HCEC 1CT (cell line): ENCODE data around the gene PRKCD.

Experiments
- DNase-seq: peaks from one replicate; pipeline ENCODE4 v3.0.0-alpha.2; 2017

PRKCD gene

DNA sequence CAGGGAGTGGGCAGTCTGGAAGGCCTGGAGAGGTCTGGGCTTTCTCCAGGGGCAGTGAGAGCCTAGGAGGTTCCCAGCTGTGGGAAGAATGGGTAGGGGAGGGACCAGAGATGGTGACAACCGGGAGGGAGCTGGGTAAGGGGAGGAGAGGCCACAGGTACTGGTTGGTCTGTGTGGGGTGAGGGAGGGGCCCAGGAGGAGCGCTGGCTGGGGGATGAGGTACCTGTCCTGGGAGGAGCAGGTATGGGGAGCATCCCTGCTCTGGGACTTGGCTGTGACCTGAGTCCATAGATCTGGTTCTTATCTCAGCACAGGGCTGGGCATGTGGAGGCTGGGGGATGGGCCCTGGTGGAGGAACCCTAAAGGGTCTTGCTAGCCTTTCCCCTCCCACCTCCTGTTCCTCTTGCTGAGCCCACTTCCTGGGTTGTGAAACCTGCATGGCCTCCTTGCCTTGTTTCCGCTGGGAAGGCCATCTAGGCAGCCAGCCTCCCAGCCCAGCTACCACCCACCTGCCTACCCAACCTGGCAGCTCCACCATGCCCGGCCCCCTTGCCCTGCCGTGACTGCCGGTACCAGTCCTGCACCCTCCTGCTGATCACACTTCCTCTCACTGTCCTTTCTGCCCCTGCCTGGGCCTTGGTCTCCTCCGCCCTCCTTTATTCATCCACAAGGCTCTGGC is 11.0 kb downstream of the PRKCD start:
- DNase-seq, result no peak

DNA sequence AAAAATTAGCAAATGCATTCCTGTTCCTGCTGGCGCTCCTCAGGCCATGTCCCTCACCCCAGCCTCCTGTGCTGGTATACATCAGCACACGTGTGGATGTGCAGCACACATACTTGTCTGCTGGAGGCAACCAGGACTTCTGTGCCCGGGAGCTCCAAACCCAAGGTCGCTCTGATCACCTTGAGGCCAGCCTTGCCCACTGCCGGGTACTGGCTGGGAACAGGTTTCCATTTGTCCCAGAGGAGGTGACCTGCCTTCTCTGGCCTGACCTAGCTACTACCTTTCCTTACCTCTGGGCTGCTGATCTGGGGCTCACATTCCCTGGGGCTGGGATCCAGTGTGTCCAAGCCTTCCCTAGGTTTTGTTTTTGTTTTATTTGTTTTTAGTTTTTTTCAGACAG is 12.1 kb downstream of the PRKCD start:
- no peak for DNase-seq

DNA sequence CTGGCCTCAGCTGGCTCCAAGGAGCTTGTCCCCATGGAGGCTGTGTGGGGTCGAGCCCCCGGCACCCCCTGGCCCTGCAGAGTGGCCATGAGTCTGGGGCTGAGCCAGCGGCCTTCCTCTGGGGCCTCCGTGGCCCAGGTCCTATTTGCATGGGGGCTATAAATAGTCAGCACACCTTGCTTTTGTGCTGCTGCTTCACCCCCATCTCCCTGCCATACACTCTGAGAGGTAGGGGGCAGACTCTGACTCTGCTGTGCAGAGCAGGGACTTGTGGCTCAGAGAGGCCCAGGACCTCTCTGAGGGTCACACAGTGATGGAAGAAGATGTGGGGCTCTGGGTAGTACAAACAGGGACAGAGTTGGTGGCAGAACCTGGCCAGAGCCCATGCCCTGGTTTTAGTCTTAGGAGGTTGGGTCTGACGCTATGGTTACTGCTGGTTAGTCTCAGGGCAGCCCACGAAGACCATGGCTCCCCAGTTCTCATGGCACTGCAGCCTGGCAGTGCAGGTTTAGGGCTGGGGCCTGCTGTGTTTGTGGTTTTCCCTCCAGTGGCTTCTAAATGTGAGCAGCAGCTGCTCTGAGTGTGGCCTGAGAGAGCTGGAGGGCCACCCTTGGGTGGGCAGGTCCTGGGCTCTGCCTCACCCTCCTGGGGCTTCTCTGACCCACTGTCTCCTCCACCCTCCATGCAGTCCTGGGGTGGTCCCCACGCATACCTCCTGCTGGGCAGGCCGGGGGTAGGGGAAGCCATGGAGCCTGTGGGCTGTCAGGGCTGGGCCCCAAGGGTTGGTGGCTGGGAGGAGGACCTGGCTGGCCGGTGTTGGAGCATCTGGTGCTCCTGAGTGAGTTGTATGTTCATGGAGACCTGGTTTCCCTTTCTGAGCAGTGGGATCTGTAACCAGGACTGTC is 13.6 kb downstream of the PRKCD start:
- DNase-seq, result no peak

DNA sequence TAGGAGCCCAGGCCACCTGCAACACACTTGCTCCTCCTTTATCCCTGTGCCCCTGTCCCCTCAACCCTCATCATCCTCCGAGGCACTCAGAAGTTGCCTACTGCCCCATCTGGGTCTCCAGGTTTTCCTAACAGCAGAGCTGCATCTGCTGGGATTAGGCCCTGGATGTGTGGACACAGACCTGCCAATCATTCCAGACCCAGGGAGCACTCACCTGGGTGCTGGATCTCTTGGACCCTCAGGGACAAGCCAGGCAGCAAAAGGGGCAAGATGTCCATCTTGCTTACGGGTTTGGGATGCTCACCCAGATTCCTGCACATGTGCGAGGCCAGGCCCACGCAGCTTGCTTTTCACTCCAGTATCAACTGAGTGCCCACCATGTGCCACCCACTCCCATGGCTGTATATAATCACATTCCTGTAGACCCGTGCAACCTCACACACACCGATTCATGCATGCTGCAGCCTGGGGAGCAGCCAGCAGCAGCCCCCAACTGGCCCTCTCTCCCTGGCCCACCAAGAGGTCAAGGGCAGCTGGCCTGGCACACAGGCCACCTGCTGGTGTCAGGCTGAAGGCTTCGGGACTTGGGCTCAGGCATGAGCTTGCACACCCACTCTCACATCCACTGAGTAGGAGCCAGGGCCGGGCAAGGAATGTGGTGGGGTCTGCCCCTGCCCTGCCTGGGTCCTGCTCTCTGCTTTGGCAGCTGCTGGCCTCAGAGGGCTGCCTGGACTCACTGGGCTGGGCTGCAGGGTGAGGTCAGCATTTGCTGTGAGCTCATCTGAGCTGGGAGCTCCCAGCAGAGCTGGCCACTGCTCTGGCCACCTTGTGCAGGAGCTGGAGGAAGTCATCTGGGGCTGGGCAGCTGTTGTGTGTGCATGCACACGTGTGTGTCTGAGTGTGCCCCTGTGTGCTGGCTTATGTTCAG is 14.9 kb downstream of the PRKCD start:
- no peak for DNase-seq

DNA sequence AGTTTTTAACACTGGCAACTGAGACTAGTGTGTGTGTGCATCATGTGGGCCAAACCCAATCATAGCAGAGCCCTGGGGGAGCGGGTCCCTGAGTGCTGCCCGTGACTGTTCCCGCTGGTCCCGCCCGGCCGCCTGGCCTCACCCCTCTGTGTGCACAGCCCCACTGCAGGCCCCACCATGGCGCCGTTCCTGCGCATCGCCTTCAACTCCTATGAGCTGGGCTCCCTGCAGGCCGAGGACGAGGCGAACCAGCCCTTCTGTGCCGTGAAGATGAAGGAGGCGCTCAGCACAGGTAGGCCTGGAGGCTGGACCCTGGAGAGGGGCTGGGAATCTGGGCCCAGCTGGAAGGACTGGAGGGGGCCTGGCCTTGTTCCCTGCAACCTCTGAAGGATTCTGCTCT is 17.2 kb downstream of the PRKCD start:
- DNase-seq, result no peak

DNA sequence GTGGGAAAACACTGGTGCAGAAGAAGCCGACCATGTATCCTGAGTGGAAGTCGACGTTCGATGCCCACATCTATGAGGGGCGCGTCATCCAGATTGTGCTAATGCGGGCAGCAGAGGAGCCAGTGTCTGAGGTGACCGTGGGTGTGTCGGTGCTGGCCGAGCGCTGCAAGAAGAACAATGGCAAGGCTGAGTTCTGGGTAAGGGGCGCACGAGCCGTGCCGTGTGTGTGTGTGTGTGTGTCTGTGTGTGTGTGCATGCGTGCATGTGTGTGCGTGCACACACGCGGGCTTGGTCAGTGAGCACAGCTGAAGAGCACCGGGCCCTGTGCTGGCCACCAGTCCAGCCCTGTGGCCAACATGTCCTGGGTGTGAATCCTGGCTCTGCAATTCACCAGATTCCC is 18.6 kb downstream of the PRKCD start:
- no peak for DNase-seq

DNA sequence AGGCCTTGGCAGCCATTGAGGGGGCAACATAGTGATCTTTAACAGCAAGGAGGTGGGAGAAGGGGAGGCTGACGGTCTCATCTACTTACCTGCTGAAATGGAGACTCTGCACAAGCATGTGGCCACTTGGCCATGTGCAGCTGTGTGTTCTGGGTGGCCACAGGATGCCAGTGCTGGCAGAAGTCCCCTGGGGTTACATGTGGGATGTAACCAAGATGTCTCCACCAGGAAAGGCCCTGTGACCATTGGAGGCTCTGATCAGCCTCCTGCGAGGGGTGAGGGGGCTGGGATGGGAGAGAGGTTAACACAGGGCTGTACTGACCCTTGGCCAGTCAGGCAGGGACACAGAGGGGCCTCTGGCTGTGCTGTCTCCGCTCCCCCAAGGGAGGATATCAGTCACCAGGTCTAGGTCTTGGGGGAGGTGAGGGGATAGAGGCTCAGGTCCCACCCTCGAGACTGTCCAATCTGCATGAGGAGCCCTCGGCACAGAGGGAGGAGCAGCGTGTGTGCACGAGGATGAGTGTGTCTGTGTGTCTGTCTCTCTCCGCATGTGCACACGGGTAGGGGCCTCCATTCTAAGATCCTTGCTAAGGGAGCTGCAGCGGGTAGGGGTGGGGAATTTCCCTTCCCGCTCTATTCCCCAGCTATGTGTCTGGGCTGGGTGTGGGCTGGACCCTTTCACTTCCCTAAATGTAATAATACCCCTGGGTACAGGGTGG is 19.5 kb downstream of the PRKCD start:
- no peak for DNase-seq

DNA sequence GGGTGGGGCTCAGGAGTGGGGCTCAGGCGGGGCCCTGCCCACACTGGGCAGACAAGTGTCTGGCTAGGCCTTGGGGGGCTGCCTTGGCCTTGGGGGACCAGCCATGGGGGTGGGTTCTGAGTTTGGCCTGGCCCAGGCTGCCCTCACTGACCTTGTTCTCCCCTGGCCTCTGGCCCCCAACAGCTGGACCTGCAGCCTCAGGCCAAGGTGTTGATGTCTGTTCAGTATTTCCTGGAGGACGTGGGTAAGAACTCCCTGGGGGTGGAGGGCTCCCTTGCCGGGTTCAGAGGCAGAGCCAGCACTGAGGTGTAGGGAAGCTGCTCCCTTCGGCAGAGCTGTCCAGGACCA is 20.0 kb downstream of the PRKCD start:
- no peak for DNase-seq

DNA sequence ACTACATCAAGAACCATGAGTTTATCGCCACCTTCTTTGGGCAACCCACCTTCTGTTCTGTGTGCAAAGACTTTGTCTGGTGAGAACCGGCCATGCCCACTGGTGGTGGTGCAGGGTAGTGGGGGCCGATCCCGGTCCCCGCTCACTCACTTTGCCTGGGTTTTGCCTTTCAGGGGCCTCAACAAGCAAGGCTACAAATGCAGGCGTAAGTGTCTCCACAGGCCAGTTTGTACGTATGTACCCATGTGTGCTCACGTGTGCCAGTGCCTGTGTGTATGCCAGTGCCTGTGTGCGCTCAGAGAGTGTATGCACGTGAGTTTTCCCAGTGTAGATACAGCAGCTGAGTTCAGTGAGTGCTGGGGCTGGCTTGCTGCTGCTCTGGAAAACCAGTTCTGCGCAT is 20.5 kb downstream of the PRKCD start:
- no peak for DNase-seq

DNA sequence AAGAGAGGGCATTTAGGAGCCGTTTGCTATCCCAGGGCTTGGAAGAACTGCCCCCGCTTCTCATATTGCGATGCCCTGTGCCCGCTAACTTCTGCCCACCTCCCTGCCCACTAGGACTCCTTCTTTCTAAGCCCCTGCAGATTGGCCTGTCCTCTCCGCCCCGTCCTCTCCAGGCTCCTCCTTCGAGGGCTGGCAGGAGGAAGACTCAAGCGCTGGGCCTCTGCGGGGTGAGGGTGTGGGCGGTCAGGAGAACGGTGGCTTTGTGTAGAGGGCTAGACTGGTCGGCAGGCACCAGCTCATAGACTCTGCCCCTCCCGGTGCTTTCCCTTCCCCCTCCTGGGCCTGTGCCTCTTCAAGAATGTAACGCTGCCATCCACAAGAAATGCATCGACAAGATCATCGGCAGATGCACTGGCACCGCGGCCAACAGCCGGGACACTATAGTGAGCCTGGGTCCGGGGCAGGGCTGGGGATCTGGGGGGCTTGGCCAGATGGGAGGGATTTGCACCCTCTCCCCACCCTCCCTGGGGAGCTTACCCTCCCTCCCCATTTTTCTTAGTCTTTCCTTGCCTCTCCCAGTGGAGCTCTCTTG is 21.9 kb downstream of the PRKCD start:
- DNase-seq, result no peak

DNA sequence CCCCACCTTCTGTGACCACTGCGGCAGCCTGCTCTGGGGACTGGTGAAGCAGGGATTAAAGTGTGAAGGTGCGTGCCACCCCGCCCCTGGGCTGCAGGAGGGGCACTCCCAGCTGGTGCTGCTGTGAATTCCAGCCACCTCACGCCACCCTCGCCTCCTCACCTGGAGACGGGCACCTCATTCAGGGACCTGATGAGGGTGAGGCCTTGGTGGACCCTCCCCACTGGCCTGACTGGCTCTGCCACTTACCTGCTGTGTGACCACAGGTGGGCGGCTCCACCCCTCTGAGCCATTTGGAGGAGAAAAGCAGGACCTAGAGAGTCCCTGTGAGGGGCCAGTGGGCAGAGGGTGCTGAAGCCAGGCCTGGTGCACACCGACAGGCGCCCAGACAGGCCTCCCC is 22.5 kb downstream of the PRKCD start:
- no peak for DNase-seq

DNA sequence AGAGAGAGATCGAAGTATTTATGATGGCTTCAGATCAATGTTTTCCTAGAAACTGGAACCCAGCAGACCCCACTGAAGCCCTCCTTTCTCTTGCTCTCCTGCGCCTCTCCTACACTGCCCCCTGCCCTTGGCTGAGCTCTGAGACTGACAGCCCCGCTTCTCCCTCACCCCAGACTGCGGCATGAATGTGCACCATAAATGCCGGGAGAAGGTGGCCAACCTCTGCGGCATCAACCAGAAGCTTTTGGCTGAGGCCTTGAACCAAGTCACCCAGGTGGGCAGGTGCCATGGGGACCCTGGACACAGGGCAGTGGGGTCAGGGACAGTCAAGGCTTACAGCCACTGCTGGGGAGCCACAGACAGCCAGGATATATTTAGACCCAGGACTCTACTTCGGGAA is 23.7 kb downstream of the PRKCD start:
- DNase-seq, result no peak

DNA sequence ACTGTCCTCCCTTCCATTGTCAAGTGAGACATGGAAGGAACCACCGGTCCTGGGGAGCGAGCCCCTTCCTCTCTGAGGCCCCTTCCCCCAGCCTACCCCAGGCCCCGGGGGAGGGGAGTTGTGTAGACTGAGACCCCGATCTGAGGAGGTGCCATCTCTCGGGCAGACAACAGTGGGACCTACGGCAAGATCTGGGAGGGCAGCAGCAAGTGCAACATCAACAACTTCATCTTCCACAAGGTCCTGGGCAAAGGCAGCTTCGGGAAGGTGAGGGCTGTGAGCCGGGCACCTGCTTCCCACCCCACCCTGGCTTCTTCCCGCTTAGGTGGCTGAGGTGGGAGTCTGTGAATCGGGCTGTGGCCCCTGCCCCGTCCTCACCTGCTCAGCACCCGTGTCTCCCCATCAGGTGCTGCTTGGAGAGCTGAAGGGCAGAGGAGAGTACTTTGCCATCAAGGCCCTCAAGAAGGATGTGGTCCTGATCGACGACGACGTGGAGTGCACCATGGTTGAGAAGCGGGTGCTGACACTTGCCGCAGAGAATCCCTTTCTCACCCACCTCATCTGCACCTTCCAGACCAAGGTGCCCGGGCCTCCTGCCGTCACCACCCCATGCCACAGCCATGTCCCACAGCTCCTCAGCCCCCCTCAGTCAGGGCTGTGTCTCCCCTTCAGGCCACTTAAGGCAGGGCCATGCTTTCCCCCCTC is 24.9 kb downstream of the PRKCD start:
- no peak for DNase-seq

DNA sequence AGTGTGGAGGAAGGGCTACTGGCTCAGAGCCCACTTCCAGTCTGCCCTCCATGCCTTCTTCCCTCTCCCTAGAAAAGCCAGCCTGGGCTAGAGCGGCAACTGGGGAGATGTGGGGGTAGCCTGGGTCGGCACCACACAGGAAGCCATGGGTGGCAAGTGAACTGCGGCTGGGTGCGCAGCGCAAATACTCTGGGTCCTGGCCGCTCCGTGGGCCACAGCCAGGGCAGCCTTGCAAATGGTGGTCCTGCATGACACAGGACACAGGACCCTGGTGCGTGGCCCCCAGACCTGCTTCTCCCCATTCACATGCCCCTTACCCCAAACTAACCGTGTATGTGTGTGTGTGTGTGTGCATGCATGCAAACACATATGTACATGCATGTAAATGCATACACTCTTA is 25.7 kb downstream of the PRKCD start:
- DNase-seq, result no peak

DNA sequence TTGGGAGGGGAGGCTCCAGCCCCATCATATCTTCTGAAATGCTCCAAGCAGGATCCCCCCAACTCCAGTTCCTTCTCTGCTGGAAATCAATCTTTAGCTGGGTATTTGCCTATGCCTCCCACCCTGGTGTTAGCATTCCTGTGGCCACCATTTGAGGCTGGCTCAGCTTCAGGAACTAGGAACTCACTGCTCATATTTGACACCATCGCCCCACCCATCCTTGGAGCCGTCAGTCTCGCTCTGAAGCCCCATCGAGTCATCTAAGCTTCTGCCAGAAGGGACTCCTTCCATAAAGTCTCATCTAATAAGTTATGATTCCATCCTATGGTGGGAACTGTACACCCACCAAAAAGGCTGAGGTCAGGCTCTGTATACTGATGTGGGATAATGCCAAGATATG is 26.4 kb downstream of the PRKCD start:
- DNase-seq, result no peak

DNA sequence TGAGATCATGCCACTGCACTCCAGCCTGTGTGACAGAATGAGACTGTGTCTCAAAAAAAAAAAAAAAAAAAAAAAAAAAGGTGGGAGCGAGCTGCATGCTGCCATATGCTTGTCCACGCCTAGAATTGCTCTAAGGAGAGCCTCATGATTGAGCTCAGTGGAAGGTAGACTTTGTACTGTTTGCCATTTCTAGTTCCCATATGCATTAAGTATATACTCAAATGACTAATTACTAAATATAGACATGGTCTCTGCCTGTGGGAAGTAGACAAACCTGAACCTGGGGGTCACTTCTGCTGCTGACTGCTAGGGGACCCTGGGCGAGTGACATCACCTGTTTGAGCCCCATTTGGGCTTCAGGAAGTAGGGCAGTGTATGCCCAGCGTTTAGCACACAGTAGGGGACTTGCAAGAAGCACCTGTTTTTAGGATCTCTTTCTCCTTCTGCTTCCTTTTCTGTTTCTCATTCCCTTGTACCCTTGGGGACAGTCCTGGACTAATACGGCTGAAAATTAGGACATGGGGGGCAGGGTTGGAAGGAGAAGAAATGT is 27.2 kb downstream of the PRKCD start:
- no peak for DNase-seq

DNA sequence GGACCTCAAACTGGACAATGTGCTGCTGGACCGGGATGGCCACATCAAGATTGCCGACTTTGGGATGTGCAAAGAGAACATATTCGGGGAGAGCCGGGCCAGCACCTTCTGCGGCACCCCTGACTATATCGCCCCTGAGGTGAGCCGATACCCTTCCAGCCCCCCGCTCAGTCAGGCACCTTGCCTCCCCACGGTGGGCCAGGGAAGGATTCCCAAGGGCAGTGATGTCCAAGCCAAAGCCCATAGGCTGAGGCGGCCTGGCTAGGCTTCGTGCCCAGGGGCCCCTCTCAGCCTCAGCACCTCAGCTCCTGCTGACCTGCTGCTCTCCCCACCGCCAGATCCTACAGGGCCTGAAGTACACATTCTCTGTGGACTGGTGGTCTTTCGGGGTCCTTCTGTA is 27.7 kb downstream of the PRKCD start:
- DNase-seq, result no peak

DNA sequence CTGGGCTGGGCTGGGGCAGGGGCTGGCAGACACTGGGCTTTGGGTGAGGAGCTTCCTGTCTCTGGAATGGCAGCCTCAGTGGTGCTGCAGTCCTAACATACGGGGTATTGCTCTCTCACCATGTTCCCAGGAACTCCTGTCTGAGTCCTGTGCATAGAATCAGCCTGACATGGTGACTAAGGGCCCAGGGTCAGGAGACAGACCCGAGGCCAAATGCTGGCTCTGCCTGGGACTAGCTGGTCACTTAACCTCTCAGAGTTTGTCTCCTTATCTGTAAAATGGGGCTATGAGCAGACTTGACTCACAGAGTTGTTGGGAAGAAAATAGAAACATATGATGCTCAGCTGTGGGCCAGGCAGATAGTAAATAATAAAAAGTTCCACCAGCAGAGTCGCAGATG is 28.3 kb downstream of the PRKCD start:
- DNase-seq, result no peak

DNA sequence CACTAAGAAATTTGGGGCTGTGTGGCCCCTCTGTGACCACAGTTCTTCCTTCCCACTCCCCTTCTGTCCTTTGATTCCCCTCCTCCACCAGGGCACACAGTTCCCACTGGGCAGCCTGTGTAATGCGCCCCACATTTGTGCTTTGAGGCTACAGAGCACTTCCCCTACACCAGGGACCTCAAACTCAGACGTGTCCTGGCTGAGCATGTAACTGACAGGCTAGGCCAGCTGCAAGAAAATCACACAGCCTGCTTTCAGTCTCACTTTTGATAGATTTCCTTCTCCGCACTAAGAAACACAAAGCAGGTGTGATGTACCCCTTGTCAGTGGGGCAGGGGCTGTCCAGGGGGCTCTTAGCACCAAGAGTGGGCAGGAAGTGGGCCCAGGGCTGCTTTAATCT is 29.6 kb downstream of the PRKCD start:
- no peak for DNase-seq

DNA sequence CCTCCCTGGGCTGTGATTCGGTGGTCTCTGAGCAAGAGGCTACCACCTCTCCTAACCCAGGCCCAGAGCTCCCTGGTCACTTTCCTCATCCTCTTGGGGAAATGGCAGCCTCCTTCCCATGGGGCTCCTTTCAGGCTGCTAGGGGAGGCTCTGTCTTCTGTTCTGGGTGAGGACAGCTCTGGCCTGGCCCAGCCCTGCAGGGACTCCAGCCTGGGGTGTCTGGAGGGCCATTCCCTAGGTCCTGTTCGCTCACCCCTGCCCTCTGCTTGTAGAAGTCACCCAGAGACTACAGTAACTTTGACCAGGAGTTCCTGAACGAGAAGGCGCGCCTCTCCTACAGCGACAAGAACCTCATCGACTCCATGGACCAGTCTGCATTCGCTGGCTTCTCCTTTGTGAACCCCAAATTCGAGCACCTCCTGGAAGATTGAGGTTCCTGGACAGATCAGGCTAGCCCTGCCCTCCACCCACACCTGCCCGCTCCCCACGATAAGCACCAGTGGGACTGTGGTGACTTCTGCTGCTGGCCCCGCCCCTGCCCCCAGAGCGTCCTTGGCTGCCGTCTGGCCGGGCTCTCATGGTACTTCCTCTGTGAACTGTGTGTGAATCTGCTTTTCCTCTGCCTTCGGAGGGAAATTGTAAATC is 30.9 kb downstream of the PRKCD start:
- DNase-seq, result no peak

DNA sequence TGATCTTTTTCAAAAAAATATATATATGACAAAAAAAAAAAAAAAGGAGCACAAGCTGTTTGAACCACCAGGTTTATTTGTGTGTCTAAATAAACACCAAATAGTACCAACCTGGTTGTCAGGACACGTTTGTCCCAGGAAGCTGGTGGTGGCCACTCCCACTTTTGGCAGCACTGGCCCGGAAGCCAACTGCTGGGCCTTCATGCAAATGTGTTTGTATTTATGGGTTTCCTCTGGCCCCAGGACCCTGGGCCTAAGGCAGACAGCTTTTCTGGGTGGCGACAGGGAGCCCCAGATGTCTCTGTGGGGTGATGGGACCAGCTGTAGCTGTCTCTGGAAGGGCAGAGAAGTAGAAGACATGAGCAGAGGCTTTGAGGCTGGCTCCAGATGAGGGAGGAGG is 31.6 kb downstream of the PRKCD start:
- no peak for DNase-seq
